K562 (cell line): ENCODE data around the gene PGS1. TPM values are rescaled to one million over a fixed set of nuclear protein-coding genes. Genes with fewer than 3 reads are reported as not detected.

ENCODE experiments used
- ATF1 ChIP-seq, 2 experiments: fragments of 450-650 bp in 1 of 2; IDR thresholded peaks; 2 replicates each; pipeline ENCODE4 v1.6.1; 2016; ENCODE audit warnings: missing compliant biosample characterization in 1 of 2, missing genetic modification characterization in 1 of 2
- FOXK1 ChIP-seq: sonication (generic); formaldehyde crosslinking; IDR thresholded peaks from 2 replicates; pipeline ENCODE4 v1.8.0; 2022; ENCODE audit warnings: missing genetic modification reagents, mild to moderate bottlenecking, borderline replicate concordance
- GABPA ChIP-seq: fragments of 200-800 bp; sonication (Bioruptor generic); conservative IDR thresholded peaks from 2 replicates; pipeline ENCODE4 v1.6.1; 2016; ENCODE audit warnings: low read depth, missing genetic modification characterization, missing compliant biosample characterization
- HDAC1 ChIP-seq, 2 experiments: fragments of 450-650 bp; IDR thresholded peaks; 2 replicates each; pipeline ENCODE4 v1.6.1; 2016 to 2017; ENCODE audit warnings: inconsistent platforms in 1 of 2, mild to moderate bottlenecking in 1 of 2, moderate library complexity in 1 of 2
- HDGF ChIP-seq: fragments of 450-650 bp; IDR thresholded peaks from 2 replicates; pipeline ENCODE4 v1.6.1; 2016
- MTA2 ChIP-seq: fragments of 450-650 bp; IDR thresholded peaks from 2 replicates; pipeline ENCODE4 v1.6.1; 2016; ENCODE audit warnings: low read depth
- NFIC ChIP-seq: fragments of 450-650 bp; IDR thresholded peaks from 2 replicates; pipeline ENCODE4 v1.6.1; 2017; ENCODE audit warnings: mild to moderate bottlenecking, inconsistent platforms
- NFRKB ChIP-seq: fragments of 450-650 bp; IDR thresholded peaks from 2 replicates; pipeline ENCODE4 v1.6.1; 2016; ENCODE audit warnings: low read depth
- POLR2B ChIP-seq: fragments of 450-650 bp; IDR thresholded peaks from 2 replicates; pipeline ENCODE4 v1.6.1; 2018; ENCODE audit warnings: low read depth; ENCODE audit not compliant: partially characterized antibody
- RB1 ChIP-seq: fragments of 450-650 bp; IDR thresholded peaks from 2 replicates; pipeline ENCODE4 v1.6.1; 2017; ENCODE audit warnings: low read depth, mild to moderate bottlenecking
- SMARCC2 ChIP-seq: fragments of 450-650 bp; IDR thresholded peaks from 2 replicates; pipeline ENCODE4 v1.6.1; 2017; ENCODE audit warnings: antibody characterized with exemption, moderate library complexity, mild to moderate bottlenecking, low read depth
- TFAM ChIP-seq: fragments of 250-450 bp; sonication (Bioruptor Pico); conservative IDR thresholded peaks from 2 replicates; pipeline ENCODE4 v1.5.0; 2021; ENCODE audit warnings: mild to moderate bottlenecking, moderate library complexity
- ZNF232 ChIP-seq: sonication (generic); formaldehyde crosslinking; IDR thresholded peaks from 2 replicates; pipeline ENCODE4 v1.8.0; 2022; ENCODE audit warnings: mild to moderate bottlenecking, missing genetic modification reagents
- ZNF589 ChIP-seq: fragments of 200-800 bp; sonication (Bioruptor generic); IDR thresholded peaks from 2 replicates; pipeline ENCODE4 v1.6.1; 2016; ENCODE audit warnings: low read depth, missing genetic modification characterization, missing compliant biosample characterization
- polyA plus RNA-seq, 8 experiments: library from polyadenylated mRNA; depleted of rRNA in 4 of 8; stranded (reverse) in 5 of 8; unstranded in 3 of 8; fragments of >200 nt; fragmentation: Nextera tagmentation in 2 of 8; fragmentation: Illumina TruSeq in 1 of 8; extraction: Ambion mirVana in 2 of 8; extraction: Trizol in 1 of 8; gene quantifications; 2 replicates each; pipeline versions ENCODE4 v1.2.1 to v1.2.3, GENCODE V29; 2011 to 2014; ENCODE audit warnings: inconsistent platforms in 1 of 8, missing spikeins in 1 of 8
- total RNA-seq, 7 experiments: library from RNA; depleted of rRNA in 6 of 7; stranded (reverse); fragments of >200 nt in 6 of 7; fragmentation: Illumina TruSeq in 2 of 7; extraction: Trizol in 2 of 7; gene quantifications; 2 replicates each; pipeline versions ENCODE4 v1.2.1 to v1.2.3, GENCODE V29; 2011 to 2021; ENCODE audit warnings: low replicate concordance in 1 of 7
- TF ChIP-seq, protein P1 (sequence below): fragments of 250-450 bp; sonication (Bioruptor Pico); IDR thresholded peaks from 2 replicates; pipeline ENCODE4 v1.5.0; 2021
- TF ChIP-seq, protein P2 (sequence below), 3 experiments: IDR thresholded peaks in 2 of 3; conservative IDR thresholded peaks in 1 of 3; 2 replicates each; pipeline ENCODE4 v1.5.1; 2011 to 2012; ENCODE audit warnings: low read length in 3 of 3, mild to moderate bottlenecking in 3 of 3, control low read depth in 2 of 3, improper control_type of control experiment in 1 of 3, inconsistent platforms in 1 of 3, low read depth in 1 of 3, mixed read lengths in 1 of 3, moderate library complexity in 1 of 3; ENCODE audit not compliant: insufficient read depth in 2 of 3
- TF ChIP-seq, protein P3 (sequence below): fragments of 450-650 bp; IDR thresholded peaks from 2 replicates; pipeline ENCODE4 v1.6.1; 2017; ENCODE audit warnings: antibody characterized with exemption
- TF ChIP-seq, protein P4 (sequence below): fragments of 450-650 bp; IDR thresholded peaks from 2 replicates; pipeline ENCODE4 v1.6.1; 2016; ENCODE audit warnings: antibody characterized with exemption
- TF ChIP-seq, protein P5 (sequence below): fragments of 250-450 bp; sonication (Bioruptor Pico); IDR thresholded peaks from 2 replicates; pipeline ENCODE4 v1.4.0; 2020; ENCODE audit warnings: mild to moderate bottlenecking, moderate library complexity

Gene PGS1
- total and polyA plus RNA-seq, 9 of the 15 experiments (the other 6 are each of a cell fraction or from before 2014, with no cell fraction given), result 1.3 to 39.4 (median 22.3) TPM

DNA sequence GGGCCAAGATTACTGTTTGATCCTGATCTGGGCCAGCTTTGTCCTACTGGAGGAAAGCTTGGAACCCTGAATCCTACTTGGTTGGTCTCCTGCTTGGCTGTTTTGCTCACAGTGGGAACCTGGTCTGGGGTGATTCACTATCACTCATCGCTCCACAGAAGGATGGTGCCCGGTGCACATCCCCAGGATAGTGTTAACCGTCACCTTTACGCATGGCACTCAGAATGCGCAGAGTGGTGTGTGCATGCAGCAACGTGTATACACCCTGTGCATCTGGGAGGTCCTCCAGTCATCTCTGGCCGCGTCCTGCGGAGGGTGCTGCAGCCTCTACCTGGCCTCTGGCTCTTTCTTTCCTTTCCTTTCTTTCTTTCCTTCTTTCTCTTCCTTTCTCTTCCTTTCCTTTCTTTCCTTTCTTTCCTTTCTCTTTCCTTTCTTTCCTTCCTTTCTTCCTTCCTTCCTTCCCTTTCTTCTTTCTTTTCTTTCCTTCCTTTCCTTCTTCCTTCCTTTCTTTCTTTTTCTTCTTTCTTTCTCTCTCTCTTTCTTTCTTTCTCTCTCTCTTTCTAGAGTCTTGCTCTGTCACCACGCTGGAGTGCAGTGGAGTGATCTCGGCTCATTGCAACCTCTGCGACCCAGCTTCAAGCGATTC is 31.7 kb upstream of the PGS1 start (continued):
- TF ChIP-seq RB1 (no peak), ZNF589 (no peak), SMARCC2 (no peak), HDGF (no peak), NFIC (peak; percentile 14; the same call in 1 of the 2 replicates), HDAC1 (IDR thresholded peaks at IDR 0.05) (peak in 1 of 2 experiments; percentile 50; a peak in 1 of 4 replicates), ATF1 (CRISPR knock-in tag; IDR thresholded peaks at IDR 0.05) (no peak), ATF1 (tag; IDR thresholded peaks at IDR 0.05) (no peak), ZNF232 (CRISPR knock-in tag) (no peak), GABPA (tag) (no peak), POLR2B (no peak), FOXK1 (no peak), NFRKB (no peak), TFAM (CRISPR knock-in tag) (no peak), MTA2 (peak; percentile 48; the same call in 1 of the 2 replicates)
- TF ChIP-seq, protein P1, sequence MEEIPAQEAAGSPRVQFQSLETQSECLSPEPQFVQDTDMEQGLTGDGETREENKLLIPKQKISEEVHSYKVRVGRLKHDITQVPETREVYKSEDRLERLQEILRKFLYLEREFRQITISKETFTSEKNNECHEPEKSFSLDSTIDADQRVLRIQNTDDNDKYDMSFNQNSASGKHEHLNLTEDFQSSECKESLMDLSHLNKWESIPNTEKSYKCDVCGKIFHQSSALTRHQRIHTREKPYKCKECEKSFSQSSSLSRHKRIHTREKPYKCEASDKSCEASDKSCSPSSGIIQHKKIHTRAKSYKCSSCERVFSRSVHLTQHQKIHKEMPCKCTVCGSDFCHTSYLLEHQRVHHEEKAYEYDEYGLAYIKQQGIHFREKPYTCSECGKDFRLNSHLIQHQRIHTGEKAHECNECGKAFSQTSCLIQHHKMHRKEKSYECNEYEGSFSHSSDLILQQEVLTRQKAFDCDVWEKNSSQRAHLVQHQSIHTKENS, result no peak
- TF ChIP-seq, protein P2, sequence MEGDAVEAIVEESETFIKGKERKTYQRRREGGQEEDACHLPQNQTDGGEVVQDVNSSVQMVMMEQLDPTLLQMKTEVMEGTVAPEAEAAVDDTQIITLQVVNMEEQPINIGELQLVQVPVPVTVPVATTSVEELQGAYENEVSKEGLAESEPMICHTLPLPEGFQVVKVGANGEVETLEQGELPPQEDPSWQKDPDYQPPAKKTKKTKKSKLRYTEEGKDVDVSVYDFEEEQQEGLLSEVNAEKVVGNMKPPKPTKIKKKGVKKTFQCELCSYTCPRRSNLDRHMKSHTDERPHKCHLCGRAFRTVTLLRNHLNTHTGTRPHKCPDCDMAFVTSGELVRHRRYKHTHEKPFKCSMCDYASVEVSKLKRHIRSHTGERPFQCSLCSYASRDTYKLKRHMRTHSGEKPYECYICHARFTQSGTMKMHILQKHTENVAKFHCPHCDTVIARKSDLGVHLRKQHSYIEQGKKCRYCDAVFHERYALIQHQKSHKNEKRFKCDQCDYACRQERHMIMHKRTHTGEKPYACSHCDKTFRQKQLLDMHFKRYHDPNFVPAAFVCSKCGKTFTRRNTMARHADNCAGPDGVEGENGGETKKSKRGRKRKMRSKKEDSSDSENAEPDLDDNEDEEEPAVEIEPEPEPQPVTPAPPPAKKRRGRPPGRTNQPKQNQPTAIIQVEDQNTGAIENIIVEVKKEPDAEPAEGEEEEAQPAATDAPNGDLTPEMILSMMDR (IDR thresholded peaks at IDR 0.05 in 2 of 3, conservative IDR thresholded peaks at IDR 0.05 in 1 of 3; ENCODE audit: insufficient read depth in 2 of 3, low read depth in 1 of 3, low read length in 3 of 3), result peak; percentile 16 to 30 (median 30); a peak in 3 of 6 replicates
- TF ChIP-seq, protein P3, sequence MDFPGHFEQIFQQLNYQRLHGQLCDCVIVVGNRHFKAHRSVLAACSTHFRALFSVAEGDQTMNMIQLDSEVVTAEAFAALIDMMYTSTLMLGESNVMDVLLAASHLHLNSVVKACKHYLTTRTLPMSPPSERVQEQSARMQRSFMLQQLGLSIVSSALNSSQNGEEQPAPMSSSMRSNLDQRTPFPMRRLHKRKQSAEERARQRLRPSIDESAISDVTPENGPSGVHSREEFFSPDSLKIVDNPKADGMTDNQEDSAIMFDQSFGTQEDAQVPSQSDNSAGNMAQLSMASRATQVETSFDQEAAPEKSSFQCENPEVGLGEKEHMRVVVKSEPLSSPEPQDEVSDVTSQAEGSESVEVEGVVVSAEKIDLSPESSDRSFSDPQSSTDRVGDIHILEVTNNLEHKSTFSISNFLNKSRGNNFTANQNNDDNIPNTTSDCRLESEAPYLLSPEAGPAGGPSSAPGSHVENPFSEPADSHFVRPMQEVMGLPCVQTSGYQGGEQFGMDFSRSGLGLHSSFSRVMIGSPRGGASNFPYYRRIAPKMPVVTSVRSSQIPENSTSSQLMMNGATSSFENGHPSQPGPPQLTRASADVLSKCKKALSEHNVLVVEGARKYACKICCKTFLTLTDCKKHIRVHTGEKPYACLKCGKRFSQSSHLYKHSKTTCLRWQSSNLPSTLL, result peak; percentile 54; the same call in 1 of the 2 replicates
- TF ChIP-seq, protein P4, sequence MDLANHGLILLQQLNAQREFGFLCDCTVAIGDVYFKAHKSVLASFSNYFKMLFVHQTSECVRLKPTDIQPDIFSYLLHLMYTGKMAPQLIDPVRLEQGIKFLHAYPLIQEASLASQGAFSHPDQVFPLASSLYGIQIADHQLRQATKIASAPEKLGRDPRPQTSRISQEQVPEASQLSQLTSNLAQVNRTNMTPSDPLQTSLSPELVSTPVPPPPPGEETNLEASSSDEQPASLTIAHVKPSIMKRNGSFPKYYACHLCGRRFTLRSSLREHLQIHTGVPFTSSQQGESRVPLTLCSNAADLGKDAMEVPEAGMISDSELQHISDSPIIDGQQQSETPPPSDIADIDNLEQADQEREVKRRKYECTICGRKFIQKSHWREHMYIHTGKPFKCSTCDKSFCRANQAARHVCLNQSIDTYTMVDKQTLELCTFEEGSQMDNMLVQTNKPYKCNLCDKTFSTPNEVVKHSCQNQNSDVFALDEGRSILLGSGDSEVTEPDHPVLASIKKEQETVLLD, result peak; percentile 67; the same call in 1 of the 2 replicates
- TF ChIP-seq, protein P5, sequence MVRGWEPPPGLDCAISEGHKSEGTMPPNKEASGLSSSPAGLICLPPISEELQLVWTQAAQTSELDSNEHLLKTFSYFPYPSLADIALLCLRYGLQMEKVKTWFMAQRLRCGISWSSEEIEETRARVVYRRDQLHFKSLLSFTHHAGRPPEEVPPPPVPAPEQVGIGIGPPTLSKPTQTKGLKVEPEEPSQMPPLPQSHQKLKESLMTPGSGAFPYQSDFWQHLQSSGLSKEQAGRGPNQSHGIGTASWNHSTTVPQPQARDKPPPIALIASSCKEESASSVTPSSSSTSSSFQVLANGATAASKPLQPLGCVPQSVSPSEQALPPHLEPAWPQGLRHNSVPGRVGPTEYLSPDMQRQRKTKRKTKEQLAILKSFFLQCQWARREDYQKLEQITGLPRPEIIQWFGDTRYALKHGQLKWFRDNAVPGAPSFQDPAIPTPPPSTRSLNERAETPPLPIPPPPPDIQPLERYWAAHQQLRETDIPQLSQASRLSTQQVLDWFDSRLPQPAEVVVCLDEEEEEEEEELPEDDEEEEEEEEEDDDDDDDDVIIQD, result no peak
